ENCODE data around the gene EID2. TPM values are rescaled to one million over a fixed set of nuclear protein-coding genes. Genes with fewer than 3 reads are reported as not detected.

EID2 gene
- total and polyA plus RNA-seq, 2 of the 13 experiments (the other 11 are each of a cell fraction or from before 2014, with no cell fraction given), result 3.7 to 14.1 TPM

DNA sequence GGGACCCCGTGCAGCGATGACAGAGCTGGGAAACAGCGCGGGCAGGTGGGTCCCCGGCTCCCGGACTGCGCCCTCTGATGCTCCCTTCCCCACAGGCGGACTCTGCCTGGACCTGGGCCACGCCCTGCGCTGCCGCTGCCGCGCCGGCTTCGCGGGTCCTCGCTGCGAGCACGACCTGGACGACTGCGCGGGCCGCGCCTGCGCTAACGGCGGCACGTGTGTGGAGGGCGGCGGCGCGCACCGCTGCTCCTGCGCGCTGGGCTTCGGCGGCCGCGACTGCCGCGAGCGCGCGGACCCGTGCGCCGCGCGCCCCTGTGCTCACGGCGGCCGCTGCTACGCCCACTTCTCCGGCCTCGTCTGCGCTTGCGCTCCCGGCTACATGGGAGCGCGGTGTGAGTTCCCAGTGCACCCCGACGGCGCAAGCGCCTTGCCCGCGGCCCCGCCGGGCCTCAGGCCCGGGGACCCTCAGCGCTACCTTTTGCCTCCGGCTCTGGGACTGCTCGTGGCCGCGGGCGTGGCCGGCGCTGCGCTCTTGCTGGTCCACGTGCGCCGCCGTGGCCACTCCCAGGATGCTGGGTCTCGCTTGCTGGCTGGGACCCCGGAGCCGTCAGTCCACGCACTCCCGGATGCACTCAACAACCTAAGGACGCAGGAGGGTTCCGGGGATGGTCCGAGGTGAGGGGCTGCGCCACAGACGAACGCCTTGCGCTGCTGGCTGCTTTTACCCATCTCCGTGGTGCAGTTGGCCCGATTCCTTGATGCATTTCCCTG lies 32.8 kb downstream of the EID2 start (continued):
- TF ChIP-seq ZSCAN31 (CRISPR knock-in tag; IDR thresholded peaks at IDR 0.05; ENCODE audit: low read depth) (peak; percentile 94), KLF9 (CRISPR knock-in tag; IDR thresholded peaks at IDR 0.05; ENCODE audit: low read depth) (no peak), ZNF768 (CRISPR knock-in tag; IDR thresholded peaks at IDR 0.05) (peak; percentile 36; the same call in 1 of the 2 replicates), BRD4 (CRISPR knock-in tag; IDR thresholded peaks at IDR 0.05) (no peak), SALL1 (CRISPR knock-in tag; IDR thresholded peaks at IDR 0.05) (peak; percentile 85), ZFP90 (CRISPR knock-in tag; IDR thresholded peaks at IDR 0.05; ENCODE audit: borderline replicate concordance) (peak; percentile 53; the same call in 1 of the 2 replicates), ZBTB49 (CRISPR knock-in tag; IDR thresholded peaks at IDR 0.05; ENCODE audit: borderline replicate concordance) (no peak), ZNF256 (CRISPR knock-in tag; conservative IDR thresholded peaks at IDR 0.05) (peak; percentile 94), ZSCAN12 (CRISPR knock-in tag; IDR thresholded peaks at IDR 0.05) (peak; percentile 81; the same call in 1 of the 2 replicates), POLR2G (IDR thresholded peaks at IDR 0.05; ENCODE audit: low read depth, low read length) (peak; percentile 67), ZNF225 (CRISPR knock-in tag; IDR thresholded peaks at IDR 0.05) (peak; percentile 68; the same call in 1 of the 2 replicates), SP4 (CRISPR knock-in tag; IDR thresholded peaks at IDR 0.05) (peak; percentile 80), ZNF670 (CRISPR knock-in tag; IDR thresholded peaks at IDR 0.05; ENCODE audit: borderline replicate concordance) (no peak; the same call in 1 of the 2 replicates), ZNF572 (CRISPR knock-in tag; IDR thresholded peaks at IDR 0.05) (no peak), MED8 (CRISPR knock-in tag; IDR thresholded peaks at IDR 0.05; ENCODE audit: insufficient replicate concordance) (no peak)
- TF ChIP-seq, protein P1, sequence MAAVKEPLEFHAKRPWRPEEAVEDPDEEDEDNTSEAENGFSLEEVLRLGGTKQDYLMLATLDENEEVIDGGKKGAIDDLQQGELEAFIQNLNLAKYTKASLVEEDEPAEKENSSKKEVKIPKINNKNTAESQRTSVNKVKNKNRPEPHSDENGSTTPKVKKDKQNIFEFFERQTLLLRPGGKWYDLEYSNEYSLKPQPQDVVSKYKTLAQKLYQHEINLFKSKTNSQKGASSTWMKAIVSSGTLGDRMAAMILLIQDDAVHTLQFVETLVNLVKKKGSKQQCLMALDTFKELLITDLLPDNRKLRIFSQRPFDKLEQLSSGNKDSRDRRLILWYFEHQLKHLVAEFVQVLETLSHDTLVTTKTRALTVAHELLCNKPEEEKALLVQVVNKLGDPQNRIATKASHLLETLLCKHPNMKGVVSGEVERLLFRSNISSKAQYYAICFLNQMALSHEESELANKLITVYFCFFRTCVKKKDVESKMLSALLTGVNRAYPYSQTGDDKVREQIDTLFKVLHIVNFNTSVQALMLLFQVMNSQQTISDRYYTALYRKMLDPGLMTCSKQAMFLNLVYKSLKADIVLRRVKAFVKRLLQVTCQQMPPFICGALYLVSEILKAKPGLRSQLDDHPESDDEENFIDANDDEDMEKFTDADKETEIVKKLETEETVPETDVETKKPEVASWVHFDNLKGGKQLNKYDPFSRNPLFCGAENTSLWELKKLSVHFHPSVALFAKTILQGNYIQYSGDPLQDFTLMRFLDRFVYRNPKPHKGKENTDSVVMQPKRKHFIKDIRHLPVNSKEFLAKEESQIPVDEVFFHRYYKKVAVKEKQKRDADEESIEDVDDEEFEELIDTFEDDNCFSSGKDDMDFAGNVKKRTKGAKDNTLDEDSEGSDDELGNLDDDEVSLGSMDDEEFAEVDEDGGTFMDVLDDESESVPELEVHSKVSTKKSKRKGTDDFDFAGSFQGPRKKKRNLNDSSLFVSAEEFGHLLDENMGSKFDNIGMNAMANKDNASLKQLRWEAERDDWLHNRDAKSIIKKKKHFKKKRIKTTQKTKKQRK (IDR thresholded peaks at IDR 0.05; ENCODE audit: low read length), result no peak
- TF ChIP-seq, protein P2, sequence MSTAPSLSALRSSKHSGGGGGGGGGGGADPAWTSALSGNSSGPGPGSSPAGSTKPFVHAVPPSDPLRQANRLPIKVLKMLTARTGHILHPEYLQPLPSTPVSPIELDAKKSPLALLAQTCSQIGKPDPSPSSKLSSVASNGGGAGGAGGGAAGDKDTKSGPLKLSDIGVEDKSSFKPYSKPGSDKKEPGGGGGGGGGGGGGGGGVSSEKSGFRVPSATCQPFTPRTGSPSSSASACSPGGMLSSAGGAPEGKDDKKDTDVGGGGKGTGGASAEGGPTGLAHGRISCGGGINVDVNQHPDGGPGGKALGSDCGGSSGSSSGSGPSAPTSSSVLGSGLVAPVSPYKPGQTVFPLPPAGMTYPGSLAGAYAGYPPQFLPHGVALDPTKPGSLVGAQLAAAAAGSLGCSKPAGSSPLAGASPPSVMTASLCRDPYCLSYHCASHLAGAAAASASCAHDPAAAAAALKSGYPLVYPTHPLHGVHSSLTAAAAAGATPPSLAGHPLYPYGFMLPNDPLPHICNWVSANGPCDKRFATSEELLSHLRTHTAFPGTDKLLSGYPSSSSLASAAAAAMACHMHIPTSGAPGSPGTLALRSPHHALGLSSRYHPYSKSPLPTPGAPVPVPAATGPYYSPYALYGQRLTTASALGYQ (CRISPR knock-in tag; IDR thresholded peaks at IDR 0.05), result peak; percentile 80
- TF ChIP-seq, protein P3, sequence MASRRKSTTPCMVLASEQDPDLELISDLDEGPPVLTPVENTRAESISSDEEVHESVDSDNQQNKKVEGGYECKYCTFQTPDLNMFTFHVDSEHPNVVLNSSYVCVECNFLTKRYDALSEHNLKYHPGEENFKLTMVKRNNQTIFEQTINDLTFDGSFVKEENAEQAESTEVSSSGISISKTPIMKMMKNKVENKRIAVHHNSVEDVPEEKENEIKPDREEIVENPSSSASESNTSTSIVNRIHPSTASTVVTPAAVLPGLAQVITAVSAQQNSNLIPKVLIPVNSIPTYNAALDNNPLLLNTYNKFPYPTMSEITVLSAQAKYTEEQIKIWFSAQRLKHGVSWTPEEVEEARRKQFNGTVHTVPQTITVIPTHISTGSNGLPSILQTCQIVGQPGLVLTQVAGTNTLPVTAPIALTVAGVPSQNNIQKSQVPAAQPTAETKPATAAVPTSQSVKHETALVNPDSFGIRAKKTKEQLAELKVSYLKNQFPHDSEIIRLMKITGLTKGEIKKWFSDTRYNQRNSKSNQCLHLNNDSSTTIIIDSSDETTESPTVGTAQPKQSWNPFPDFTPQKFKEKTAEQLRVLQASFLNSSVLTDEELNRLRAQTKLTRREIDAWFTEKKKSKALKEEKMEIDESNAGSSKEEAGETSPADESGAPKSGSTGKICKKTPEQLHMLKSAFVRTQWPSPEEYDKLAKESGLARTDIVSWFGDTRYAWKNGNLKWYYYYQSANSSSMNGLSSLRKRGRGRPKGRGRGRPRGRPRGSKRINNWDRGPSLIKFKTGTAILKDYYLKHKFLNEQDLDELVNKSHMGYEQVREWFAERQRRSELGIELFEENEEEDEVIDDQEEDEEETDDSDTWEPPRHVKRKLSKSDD (CRISPR knock-in tag; IDR thresholded peaks at IDR 0.05; ENCODE audit: low read depth), result peak; percentile 87

Data from HepG2 (cell line).